Measurements from ENCODE around the gene GPC5.
A peak's percentile ranks its signal among the peaks of the same experiment; 100 is the strongest.

GPC5 gene

DNA sequence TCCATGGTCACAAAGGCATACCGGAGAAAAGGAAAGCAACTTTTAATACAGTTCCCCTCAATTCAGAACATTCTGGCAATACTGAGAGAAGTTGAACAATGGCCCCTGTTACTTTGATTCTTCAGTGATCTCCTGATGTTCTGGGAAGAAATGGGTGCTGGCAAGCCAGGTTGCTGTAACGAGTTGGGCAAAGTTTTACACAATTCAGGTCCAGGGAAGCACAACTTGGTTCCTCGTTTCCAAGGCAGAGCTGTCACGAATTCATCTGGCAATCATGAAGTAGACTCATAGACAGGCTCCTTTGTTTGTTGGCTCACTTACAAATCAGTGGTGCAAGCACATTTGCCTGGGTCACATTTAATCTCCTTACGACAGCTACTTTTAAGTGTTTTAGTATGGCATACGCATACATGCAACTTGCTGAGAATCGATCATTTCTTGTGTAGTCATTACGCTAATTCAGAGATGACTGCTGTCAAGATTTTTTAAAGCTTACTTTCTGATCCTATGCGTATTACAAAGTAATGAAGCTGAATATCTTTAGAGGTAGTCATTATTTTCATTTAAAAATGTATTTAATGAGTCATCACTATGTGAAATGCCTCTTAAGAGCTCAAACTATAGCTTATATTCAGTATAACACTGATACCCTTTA is 174.7 kb downstream of the GPC5 start:
- DNase-seq (ENCODE audit: low read depth, low spot score): no peak
- H3K4me3 ChIP-seq (ENCODE audit: low read length): no peak overlapping the region

DNA sequence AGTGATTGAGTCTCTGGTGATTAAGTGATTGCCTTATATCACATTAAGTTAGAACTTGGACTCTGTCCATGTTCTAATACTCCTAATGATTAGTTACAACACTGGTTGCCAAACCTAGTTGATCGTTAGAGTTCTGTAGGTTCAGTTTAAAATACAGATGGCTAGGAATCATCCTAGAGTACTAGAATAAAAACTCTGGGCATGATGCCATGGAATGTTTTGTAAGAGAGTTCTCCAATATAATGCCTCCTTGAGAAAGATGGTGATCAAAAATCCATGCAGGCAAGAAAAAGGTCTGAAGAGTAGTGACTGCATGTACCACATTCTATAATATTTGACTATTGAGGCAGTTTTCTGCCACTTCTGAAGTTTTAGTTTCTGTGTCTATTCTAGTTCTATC is 176.3 kb downstream of the GPC5 start:
- H3K4me3 ChIP-seq (ENCODE audit: low read length): no peak overlapping the region

DNA sequence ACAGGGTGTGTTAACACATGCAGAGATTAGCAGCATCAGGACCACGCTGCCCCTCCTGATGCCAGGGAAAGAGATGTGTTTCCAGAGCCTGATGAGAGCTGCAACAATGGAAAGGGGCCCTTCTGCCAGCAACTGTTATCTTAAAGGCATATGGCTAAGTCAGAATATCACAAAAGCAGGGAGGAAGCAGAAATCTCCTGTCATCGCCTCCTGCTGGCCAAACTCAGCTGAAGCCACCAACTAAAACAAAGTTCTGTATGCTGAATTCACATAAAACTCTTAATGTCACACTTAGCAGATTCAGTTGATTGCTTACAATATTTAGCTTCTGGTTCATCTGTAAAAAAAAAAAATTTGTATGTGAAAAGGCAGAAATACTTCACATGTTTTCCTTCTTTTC is 178.2 kb downstream of the GPC5 start:
- no peak overlapping the region for H3K4me3 ChIP-seq (ENCODE audit: low read length)
- DNase-seq (ENCODE audit: low read depth, low spot score): peak; percentile 26

More for the DNA sequence above, 176.3 kb downstream of the GPC5 start:
- DNase-seq (ENCODE audit: low read depth, low spot score): no peak

DNA sequence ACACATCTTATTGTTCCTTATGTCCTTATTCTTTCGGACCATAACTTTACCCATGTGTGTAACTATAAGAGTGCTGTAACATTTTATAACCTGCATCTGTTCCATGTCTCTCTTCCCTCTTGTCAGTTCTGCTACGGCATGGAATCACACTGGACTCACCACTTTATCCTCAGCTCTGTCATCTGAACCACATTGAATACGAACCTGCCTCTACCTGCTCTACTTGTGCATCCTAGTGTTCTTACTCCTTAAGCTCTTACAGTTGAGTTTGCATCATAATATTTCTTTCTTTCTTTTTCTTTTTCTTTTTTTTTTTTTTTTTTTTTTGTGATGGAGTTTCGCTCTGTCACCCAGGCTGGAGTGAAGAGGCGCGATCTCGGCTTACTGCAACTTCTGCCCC is 180.9 kb downstream of the GPC5 start:
- no peak for DNase-seq (ENCODE audit: low read depth, low spot score)
- H3K4me3 ChIP-seq (ENCODE audit: low read length): no peak overlapping the region

DNA sequence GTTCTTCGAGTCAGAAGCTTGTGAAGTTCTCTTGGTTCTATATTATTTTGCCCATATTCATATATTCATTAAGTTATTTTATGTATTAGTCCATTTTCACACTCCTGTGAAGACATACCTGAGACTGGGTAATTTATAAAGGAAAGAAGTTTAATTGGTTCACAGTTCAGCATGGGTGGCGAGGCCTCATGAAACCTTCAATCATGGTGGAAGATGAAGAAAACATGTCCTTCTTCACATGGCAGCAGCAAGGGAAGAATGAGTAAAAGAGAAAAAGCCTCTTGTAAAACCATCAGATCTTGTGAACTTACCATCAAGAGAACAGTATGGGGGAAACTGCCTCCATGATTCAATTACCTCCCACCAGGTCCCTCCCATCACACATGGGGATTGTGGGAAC is 182.3 kb downstream of the GPC5 start:
- DNase-seq (ENCODE audit: low read depth, low spot score): no peak

DNA sequence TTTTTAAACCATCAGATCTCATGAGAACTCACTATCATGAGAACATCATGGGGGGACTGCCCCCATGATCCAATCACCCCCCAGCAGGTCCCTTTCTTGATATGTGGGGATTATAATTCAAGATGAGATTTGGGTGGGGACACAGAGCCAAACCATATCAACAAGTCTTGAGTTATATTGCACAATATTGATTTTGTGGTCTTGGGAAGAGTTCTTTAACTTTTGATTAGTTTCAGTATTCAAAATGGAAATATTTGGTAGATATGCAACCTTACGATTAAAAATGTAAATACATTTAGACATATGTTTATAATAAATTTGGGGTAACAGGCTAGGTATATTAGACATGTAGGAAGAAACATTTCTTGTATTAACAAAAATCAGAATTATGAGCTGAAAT is 188.2 kb downstream of the GPC5 start:
- no peak for DNase-seq (ENCODE audit: low read depth, low spot score)

More for the DNA sequence above, 182.3 kb downstream of the GPC5 start:
- H3K4me3 ChIP-seq (ENCODE audit: low read length): no peak overlapping the region

DNA sequence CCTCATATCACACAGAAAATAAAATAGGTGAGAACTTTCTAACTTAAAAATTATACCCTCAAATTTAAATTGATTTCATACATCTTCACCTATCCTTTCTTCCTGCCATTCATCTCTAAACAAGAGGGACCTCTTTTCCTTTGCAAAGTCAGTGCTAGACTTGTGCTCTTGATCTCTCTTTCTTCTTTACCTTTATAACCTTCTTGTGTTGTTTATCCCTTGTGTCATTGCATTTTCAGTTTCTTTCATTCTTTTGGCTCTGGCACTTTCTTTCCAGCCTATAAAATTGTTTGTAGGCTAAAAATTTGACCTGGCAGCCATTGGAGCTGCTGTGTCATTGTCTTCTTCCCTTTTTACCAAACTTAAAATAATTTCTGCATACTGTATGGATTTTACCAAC is 190.1 kb downstream of the GPC5 start:
- DNase-seq (ENCODE audit: low read depth, low spot score): no peak
- no peak overlapping the region for H3K4me3 ChIP-seq (ENCODE audit: low read length)

More for the DNA sequence above, 188.2 kb downstream of the GPC5 start:
- H3K4me3 ChIP-seq (ENCODE audit: low read length): no peak overlapping the region

DNA sequence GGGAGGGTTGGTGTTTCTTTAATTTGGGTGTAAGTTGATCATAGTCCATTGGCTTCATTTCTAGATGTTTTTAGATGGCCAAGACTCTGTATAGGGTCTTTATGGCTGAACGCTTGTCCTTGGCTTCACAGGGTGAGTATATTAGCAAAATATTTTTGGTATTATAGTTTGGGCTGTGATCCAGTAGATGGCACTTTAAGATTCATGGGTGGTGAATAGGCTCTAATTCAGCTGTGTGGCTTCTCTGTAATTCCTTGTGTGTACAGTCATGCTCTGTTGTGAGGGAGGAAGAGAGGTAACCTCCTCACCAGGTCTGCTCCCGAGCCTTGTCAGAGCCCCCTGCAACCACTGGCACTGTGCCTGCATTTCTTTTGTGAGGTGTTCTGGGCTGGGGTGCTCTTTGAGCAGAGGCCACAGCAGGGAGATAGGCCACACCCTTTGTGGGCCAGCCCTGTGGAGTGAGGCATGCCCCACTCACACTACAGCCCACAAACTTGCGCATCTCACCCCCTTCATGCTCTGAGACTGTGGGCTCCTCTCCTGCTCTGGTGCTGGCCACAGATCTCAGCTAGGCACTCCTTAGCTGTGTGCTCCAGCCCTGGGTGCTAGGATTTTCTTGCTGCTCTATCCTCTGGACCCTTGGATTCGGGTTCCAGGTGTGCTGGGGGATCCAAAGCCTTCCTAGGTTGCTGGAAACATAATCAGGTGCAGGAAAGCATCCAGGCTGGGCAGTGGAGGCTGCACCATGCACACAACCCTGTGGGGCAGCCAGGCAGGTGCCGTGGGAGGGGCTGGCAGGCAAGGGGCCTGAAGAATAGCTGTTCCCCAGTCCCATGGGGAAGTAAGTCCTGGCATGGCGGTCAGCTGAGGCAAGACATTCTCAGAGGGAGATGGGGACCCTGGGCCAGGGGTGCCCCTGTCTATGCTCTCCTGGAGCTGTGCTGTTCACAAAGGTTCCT is 193.9 kb downstream of the GPC5 start:
- DNase-seq (ENCODE audit: low read depth, low spot score): no peak
- no peak overlapping the region for H3K4me3 ChIP-seq (ENCODE audit: low read length)

DNA sequence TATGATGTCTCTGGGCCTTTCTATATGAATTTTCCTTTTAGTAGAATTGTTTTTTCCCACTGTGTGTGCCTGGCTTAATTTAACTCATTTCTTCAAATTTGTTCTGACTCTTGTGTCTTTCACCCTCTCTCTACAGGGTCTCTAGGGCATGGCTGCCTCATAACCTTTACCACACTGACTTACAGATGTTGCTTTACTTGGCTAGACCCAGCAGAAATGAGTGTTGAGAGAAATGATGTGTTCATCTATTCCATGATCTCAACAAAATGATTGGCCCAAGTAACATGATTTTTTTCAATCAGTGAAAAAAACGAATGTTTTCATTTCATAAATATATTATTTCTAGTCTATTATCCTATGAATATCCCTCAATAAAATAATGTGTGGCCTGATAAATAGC is 195.0 kb downstream of the GPC5 start:
- DNase-seq (ENCODE audit: low read depth, low spot score): no peak

DNA sequence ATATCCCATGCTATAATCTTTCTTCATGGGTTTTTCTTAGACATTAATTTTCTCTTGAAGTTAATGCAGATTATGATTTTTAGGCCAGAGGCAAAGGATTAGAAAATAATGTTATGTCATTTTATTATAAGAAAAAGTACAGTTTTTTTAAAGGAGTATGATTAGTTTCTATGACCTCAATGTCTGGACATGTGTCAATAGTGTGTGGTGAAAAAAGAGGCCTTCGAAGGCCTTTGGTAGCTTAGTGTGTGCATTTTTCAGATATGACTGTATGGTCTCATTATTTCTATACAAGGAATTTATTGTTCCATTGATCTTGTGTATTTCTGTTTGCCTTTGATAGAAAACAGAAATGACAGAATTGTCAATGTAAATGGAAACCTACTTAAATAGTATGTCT is 195.6 kb downstream of the GPC5 start:
- no peak for DNase-seq (ENCODE audit: low read depth, low spot score)
- no peak overlapping the region for H3K4me3 ChIP-seq (ENCODE audit: low read length)

More for the DNA sequence above, 195.0 kb downstream of the GPC5 start:
- H3K4me3 ChIP-seq (ENCODE audit: low read length): no peak overlapping the region

DNA sequence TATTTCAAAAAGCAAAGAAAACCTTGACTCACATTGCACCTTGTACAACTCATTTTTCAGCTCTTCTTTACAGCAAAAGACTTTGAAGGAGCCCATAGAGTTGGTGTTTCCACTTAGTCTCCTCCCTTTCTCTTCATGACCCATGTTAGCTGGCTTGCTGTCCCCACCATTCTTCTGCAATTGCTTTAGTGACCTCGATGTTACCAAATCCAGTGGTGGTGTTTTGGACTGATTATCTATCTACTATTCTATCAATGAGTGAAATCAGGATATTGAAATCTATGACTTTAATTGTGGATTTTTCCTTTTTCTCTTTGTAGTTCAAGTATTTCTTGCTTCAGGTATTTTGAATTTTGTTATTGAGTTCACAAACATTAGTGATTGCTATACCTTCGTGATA is 197.3 kb downstream of the GPC5 start:
- H3K4me3 ChIP-seq (ENCODE audit: low read length): no peak overlapping the region
- DNase-seq (ENCODE audit: low read depth, low spot score): no peak

DNA sequence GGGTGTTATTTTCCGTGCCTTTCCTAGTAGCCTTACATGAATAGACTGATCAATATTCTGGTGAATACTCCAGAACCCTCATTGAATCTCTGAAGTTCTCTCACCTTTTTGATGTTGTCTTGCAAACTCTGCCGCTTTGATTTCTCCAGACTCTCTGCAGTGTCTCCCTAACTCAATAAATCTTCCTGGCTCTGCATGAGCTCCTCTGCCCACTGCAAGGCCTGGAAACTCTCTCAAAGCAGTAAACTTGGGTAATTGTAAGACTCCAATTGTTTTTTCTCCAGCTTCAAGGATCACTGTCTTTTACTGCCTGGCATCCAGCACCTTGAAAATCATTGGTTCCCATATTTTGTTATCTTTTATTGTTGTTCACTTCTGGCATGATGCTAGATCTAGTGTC is 198.4 kb downstream of the GPC5 start:
- DNase-seq (ENCODE audit: low read depth, low spot score): no peak
- no peak overlapping the region for H3K4me3 ChIP-seq (ENCODE audit: low read length)

DNA sequence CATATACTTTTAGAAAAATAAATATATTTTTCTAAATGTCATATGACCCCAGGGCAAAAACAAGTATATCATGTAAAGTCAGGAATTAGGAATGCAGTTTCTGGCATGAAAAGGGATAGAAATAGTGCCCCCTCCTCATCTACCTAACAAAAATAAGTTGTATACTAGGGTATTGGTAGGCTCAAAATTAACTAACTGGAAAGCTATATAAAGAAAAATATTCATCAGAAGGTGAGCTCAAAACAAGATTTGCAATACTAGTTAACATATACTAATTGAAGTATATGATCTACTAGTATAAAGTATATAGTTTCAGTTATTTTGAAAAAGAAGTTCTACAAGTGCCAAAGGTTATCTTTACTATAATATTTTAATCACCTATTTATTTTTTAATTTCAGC is 200.2 kb downstream of the GPC5 start:
- DNase-seq (ENCODE audit: low read depth, low spot score): no peak
- H3K4me3 ChIP-seq (ENCODE audit: low read length): no peak overlapping the region

DNA sequence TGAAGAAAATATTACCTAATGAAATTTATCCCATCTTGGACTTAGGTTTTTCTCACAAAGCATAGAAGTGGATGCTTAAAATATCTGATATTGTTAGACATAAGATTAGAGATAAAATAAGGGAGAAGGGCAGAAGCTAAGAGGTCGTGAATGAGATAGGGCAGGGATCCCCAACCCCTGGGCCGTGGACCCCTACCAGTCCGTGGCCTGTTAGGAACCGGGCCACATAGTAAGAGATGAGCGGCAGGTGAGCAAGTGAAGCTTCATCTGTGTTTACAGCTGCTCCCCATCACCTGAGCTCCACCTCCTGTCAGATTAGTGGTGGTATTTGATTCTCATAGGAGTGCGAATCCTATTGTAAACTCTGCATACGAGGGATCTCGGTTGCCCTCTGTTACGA is 202.9 kb downstream of the GPC5 start:
- DNase-seq (ENCODE audit: low read depth, low spot score): no peak
- no peak overlapping the region for H3K4me3 ChIP-seq (ENCODE audit: low read length)

DNA sequence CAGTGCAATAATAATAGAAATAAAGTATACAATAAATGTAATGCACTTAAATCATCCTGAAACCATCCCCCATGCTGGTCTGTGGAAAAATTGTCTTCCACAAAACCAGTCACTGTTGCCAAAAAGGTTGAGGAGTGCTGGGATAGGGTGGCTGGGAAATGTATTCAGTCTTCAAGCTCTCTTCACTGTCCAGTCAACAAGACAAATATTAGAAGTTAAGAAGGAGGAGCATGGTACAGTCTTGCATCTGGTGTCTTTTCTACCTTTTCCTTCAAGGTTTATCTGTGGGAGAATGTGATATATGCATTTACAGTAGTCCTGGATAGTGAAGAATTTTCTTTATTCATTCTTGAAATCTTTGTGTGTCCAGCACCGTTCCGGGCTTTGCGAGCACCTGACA is 203.4 kb downstream of the GPC5 start:
- DNase-seq (ENCODE audit: low read depth, low spot score): no peak
- no peak overlapping the region for H3K4me3 ChIP-seq (ENCODE audit: low read length)

DNA sequence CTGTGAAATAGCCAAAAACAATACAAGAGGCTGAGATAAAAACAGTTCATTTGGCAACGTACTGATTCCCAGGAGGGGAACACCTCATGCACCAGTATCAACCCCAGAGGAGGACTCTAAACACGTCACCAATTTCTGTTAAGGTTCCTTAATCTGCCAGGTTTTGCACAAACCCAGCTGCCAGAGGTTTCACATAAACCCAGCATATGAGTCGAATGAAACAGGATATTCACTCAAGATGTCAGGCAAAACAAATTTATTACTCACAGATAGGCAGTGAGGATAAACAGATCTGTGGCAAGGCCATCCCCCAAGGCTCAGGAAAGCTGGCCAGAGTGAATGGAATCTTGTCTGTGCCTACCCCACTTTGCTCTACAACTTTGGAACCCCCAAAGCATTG is 210.9 kb downstream of the GPC5 start:
- no peak overlapping the region for H3K4me3 ChIP-seq (ENCODE audit: low read length)
- no peak for DNase-seq (ENCODE audit: low read depth, low spot score)

DNA sequence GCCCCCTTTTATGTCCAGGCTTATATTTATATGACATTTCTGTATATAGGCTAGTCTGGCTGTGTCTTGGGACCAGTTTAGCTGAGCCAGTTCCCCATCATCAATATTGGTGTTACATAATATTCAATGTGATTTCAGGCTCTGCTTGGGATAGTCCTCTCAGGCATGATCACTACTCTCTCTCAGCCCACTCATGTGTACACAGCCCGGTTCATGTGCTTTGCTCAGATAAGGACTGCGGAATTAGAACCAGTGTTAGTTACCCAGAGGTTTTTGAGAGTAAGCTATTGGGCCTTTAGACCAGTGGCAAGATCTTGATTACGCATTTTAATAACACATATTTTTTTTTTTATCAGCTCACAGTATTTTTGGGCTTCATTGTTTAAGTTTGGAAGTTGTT is 219.9 kb downstream of the GPC5 start:
- H3K4me3 ChIP-seq (ENCODE audit: low read length): no peak overlapping the region
- no peak for DNase-seq (ENCODE audit: low read depth, low spot score)

DNA sequence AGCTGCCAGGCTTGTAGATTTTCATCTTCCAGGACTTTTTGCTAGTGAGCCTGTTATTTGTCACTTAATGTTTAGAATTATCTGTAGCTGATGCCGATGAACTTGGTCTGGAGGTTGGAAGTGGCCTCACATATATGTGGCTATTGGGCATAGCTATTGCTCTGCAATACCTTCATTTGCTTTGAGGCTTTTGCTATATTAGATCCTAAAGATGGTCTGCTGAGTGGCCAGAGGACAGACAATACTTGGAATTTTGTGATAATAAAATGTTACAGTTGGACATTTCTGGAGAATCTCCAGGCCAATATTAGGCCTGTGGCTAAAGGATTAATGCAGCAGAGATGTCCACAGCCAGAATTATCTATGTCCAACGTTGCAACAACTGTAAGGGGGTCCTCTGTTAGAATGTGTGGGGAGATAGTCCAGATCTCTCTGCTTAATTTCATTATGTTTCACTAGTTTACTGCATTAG is 222.3 kb downstream of the GPC5 start:
- DNase-seq (ENCODE audit: low read depth, low spot score): no peak
- H3K4me3 ChIP-seq (ENCODE audit: low read length): no peak overlapping the region

DNA sequence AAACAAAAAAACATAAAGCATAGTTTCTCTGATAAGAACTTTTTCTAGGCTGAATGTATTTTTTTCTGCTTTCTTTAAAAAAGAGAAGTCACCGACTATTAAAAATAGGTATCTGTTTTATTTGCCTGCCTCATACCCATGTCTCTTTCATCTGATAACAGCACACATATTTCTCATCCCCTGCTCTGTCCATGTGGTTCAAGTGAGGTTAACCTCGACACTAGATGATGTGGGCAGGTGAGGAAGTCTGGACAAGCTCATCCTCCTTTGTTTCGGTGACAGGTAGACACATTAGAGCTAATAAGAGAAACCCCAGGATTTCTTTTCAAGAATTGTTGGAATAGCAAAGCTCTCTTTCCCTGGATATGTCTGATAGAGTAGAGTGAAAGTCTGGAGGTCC is 222.7 kb downstream of the GPC5 start:
- no peak overlapping the region for H3K4me3 ChIP-seq (ENCODE audit: low read length)
- DNase-seq (ENCODE audit: low read depth, low spot score): no peak

DNA sequence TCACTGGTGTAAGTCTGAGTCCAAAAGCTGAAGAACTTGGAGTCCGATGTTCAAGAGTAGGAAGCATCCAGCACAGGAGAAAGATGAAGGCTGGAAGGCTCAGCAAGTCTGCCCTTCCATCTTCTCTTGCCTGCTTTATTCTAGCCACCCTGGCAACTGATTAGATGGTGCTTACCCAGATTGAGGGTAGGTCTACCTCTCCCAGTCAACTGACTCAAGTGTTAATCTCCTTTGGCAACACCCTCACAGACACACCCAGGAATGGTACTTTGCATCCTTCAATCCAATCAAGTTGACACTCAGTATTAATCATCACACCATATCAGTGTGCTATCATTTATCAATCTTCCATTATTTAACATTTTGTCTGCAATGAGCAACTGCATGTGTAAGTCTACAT is 223.5 kb downstream of the GPC5 start:
- no peak for DNase-seq (ENCODE audit: low read depth, low spot score)
- H3K4me3 ChIP-seq (ENCODE audit: low read length): no peak overlapping the region
